Mesenchymal stem cell (in vitro differentiated cells and primary cell): ENCODE results near the gene IMPDH2. TPM values are rescaled to one million over a fixed set of nuclear protein-coding genes. Genes with fewer than 3 reads are reported as not detected.

ENCODE experiments used
- DNase-seq: peaks from one replicate; pipeline ENCODE4 v3.0.0-alpha.2; 2013
- H2AFZ ChIP-seq: one replicate; pipeline ENCODE4 v1.6.1; 2013; ENCODE audit warnings: low read depth, mild to moderate bottlenecking, control low read depth, inconsistent platforms, low read length, moderate library complexity
- H2AK5ac ChIP-seq: 2 replicates; pipeline ENCODE4 v1.6.1; 2013; ENCODE audit warnings: low read length, moderate library complexity, mild to moderate bottlenecking, inconsistent platforms; ENCODE audit not compliant: severe bottlenecking
- H2BK120ac ChIP-seq: one replicate; pipeline ENCODE4 v1.6.1; 2013; ENCODE audit warnings: low read depth, mild to moderate bottlenecking, inconsistent platforms, low read length, moderate library complexity
- H2BK12ac ChIP-seq, 2 experiments: one replicate each; pipeline ENCODE4 v1.6.1; 2013; ENCODE audit warnings: inconsistent platforms in 2 of 2, low read length in 2 of 2, mild to moderate bottlenecking in 2 of 2, moderate library complexity in 2 of 2, control low read depth in 1 of 2
- H2BK15ac ChIP-seq: one replicate; pipeline ENCODE4 v1.6.1; 2013; ENCODE audit warnings: mild to moderate bottlenecking, low read depth, inconsistent platforms; ENCODE audit not compliant: poor library complexity, severe bottlenecking
- H2BK5ac ChIP-seq: 2 replicates; pipeline ENCODE4 v1.6.1; 2013; ENCODE audit warnings: low read depth, mild to moderate bottlenecking, low read length, control low read depth, inconsistent platforms; ENCODE audit not compliant: poor library complexity, severe bottlenecking
- H3K14ac ChIP-seq, 2 experiments: one replicate each; pipeline ENCODE4 v1.6.1; 2013; ENCODE audit warnings: inconsistent platforms in 2 of 2, low read length in 2 of 2, control low read depth in 1 of 2, mild to moderate bottlenecking in 1 of 2, moderate library complexity in 1 of 2
- H3K18ac ChIP-seq, 2 experiments: one replicate each; pipeline ENCODE4 v1.6.1; 2013; ENCODE audit warnings: inconsistent platforms in 2 of 2, low read length in 2 of 2, control low read depth in 1 of 2, low read depth in 1 of 2, mild to moderate bottlenecking in 1 of 2
- H3K23ac ChIP-seq, 2 experiments: one replicate each; pipeline ENCODE4 v1.6.1; 2013; ENCODE audit warnings: inconsistent platforms in 2 of 2, low read length in 2 of 2, mild to moderate bottlenecking in 2 of 2, moderate library complexity in 2 of 2, control low read depth in 1 of 2
- H3K27ac ChIP-seq: 2 replicates; pipeline ENCODE4 v1.5.1; 2013; ENCODE audit warnings: mild to moderate bottlenecking, moderate library complexity, low read length, control low read depth, inconsistent platforms; ENCODE audit not compliant: poor library complexity, severe bottlenecking
- H3K27me3 ChIP-seq, 2 experiments: 2 replicates each; pipeline versions ENCODE4 v1.6.1 to v1.7.0; 2013; ENCODE audit warnings: low read length in 2 of 2, mild to moderate bottlenecking in 2 of 2, moderate library complexity in 2 of 2, control low read depth in 1 of 2, inconsistent platforms in 1 of 2; ENCODE audit not compliant: control insufficient read depth in 1 of 2, insufficient read depth in 1 of 2
- H3K36me3 ChIP-seq, 2 experiments: 2 replicates each; pipeline versions ENCODE4 v1.6.1 to v1.7.0; 2013; ENCODE audit warnings: low read length in 2 of 2, control low read depth in 1 of 2, inconsistent platforms in 1 of 2, low read depth in 1 of 2, mild to moderate bottlenecking in 1 of 2; ENCODE audit not compliant: insufficient read depth in 2 of 2, control insufficient read depth in 1 of 2
- H3K4ac ChIP-seq, 2 experiments: one replicate each; pipeline ENCODE4 v1.6.1; 2013; ENCODE audit warnings: inconsistent platforms in 2 of 2, low read length in 2 of 2, mild to moderate bottlenecking in 2 of 2, moderate library complexity in 2 of 2, control low read depth in 1 of 2, low read depth in 1 of 2
- H3K4me1 ChIP-seq: 2 replicates; pipeline ENCODE4 v1.6.1; 2013; ENCODE audit warnings: low read depth, low read length, control low read depth; ENCODE audit not compliant: control insufficient read depth, insufficient read depth
- H3K4me2 ChIP-seq: 2 replicates; pipeline ENCODE4 v1.6.1; 2013; ENCODE audit warnings: low read length, mild to moderate bottlenecking, inconsistent platforms; ENCODE audit not compliant: poor library complexity, severe bottlenecking
- H3K4me3 ChIP-seq, 2 experiments: 2 replicates each; pipeline versions ENCODE4 v1.5.1 to v1.7.0; 2013; ENCODE audit warnings: low read length in 2 of 2, mild to moderate bottlenecking in 2 of 2, control low read depth in 1 of 2, low read depth in 1 of 2; ENCODE audit not compliant: insufficient read depth in 1 of 2
- H3K79me1 ChIP-seq: replicated peaks from 2 replicates; pipeline ENCODE4 v1.6.1; 2013; ENCODE audit warnings: mild to moderate bottlenecking, control low read depth, low read length, inconsistent platforms; ENCODE audit not compliant: poor library complexity, severe bottlenecking
- H3K9ac ChIP-seq: 2 replicates; pipeline ENCODE4 v1.7.0; 2013; ENCODE audit warnings: mild to moderate bottlenecking, low read length, moderate library complexity
- H3K9me3 ChIP-seq: 2 replicates; pipeline ENCODE4 v1.7.0; 2013; ENCODE audit warnings: mild to moderate bottlenecking, low read length; ENCODE audit not compliant: control insufficient read depth
- H4K8ac ChIP-seq: one replicate; pipeline ENCODE4 v1.6.1; 2013; ENCODE audit warnings: inconsistent platforms, mild to moderate bottlenecking, low read length, moderate library complexity
- H4K91ac ChIP-seq: one replicate; pipeline ENCODE4 v1.6.1; 2013; ENCODE audit warnings: mild to moderate bottlenecking, low read length, inconsistent platforms
- WGBS: methylation state at CpG from one replicate; pipeline ENCODE4 v1.1.7; 2013; ENCODE audit warnings: mixed read lengths; 5-methylcytosine and 5-hydroxymethylcytosine counted together
- polyA plus RNA-seq, 2 experiments: library from polyadenylated mRNA; stranded (reverse); fragments of 200-250 nt; gene quantifications; one replicate each; pipeline ENCODE4 v1.2.3, GENCODE V29; 2013

IMPDH2 gene
- polyA plus RNA-seq (2013, experiment 1 of 2) = 136 TPM
- 134 TPM for polyA plus RNA-seq (2013, experiment 2 of 2)

- Histone ChIP-seq H3K23ac (no peak within 1 kb of the TSS), H2BK120ac (no peak within 1 kb of the TSS), H2AFZ (no peak within 1 kb of the TSS), H2AK5ac (peak within 1 kb of the TSS; percentile 5), H3K14ac (peak within 1 kb of the TSS in 1 of 2 experiments; percentile 82), H2BK15ac (no peak within 1 kb of the TSS), H3K4me2 (peak within 1 kb of the TSS; percentile 51), H3K36me3 (peaks cover 82 to 85% of the 10 kb centered on the region in 2 experiments), H3K27me3 (no peaks in the 10 kb centered on the region), H2BK5ac (no peak within 1 kb of the TSS), H3K9me3 (no peaks in the 10 kb centered on the region), H3K79me1 (peaks cover 36% of the 10 kb centered on the region), H3K4ac (peak within 1 kb of the TSS; percentile 71 to 88), H3K9ac (peak within 1 kb of the TSS; percentile 95), H4K91ac (peak within 1 kb of the TSS; percentile 92), H3K27ac (peak within 1 kb of the TSS; percentile 12), H3K4me1 (peaks cover 12% of the 10 kb centered on the region), H3K18ac (peak within 1 kb of the TSS; percentile 92 to 95), H3K4me3 (peak within 1 kb of the TSS; percentile 63 to 92), H2BK12ac (peak within 1 kb of the TSS in 1 of 2 experiments; percentile 17), H4K8ac (peak within 1 kb of the TSS; percentile 69)
- 7% methylated on average over 55 of the region's 55 CpGs for WGBS
- DNase-seq = peak; percentile 93
Measured at GRCh38 chr3:49028673-49029562, at the start of gene IMPDH2. Gene IMPDH2, minus strand, starts transcription at chr3:49029398. Its CDS starts 48 bp downstream, at chr3:49029350.

GRCh38 chr3:49076646-49077045 is 47.4 kb upstream of the IMPDH2 start:
- H3K4me2 ChIP-seq = no peak overlapping the region
- no peak overlapping the region for H3K18ac ChIP-seq
- no peaks in the 10 kb centered on the region for H3K9me3 ChIP-seq
- no peak overlapping the region for H4K8ac ChIP-seq
- peaks cover 43 to 70% of the 10 kb centered on the region in 2 experiments for H3K36me3 ChIP-seq
- H3K4me1 ChIP-seq = no peaks in the 10 kb centered on the region
- H2BK12ac ChIP-seq = no peak overlapping the region
- no peak overlapping the region for H3K4me3 ChIP-seq
- H3K27ac ChIP-seq = no peak overlapping the region
- no peak overlapping the region for H4K91ac ChIP-seq
- H3K27me3 ChIP-seq = no peaks in the 10 kb centered on the region
- WGBS = 93% methylated on average over 4 of the region's 4 CpGs
- no peak overlapping the region for H2AK5ac ChIP-seq
- H2BK5ac ChIP-seq = no peak overlapping the region
- no peak overlapping the region for H3K14ac ChIP-seq
- H3K79me1 ChIP-seq = peaks cover 34% of the 10 kb centered on the region
- no peak overlapping the region for H2BK120ac ChIP-seq
- H2BK15ac ChIP-seq = no peak overlapping the region
- no peak overlapping the region for H2AFZ ChIP-seq
- no peak overlapping the region for H3K4ac ChIP-seq
- no peak for DNase-seq
- H3K23ac ChIP-seq = no peak overlapping the region
- no peak overlapping the region for H3K9ac ChIP-seq

- H3K4me2 ChIP-seq = no peak overlapping the region
- no peak overlapping the region for H3K14ac ChIP-seq
- no peaks in the 10 kb centered on the region for H3K4me1 ChIP-seq
- no peak overlapping the region for H3K27ac ChIP-seq
- H3K27me3 ChIP-seq = no peaks in the 10 kb centered on the region
- H2BK120ac ChIP-seq = no peak overlapping the region
- H3K36me3 ChIP-seq = peaks cover 48 to 75% of the 10 kb centered on the region in 2 experiments
- H3K4me3 ChIP-seq = no peak overlapping the region
- H2AK5ac ChIP-seq = no peak overlapping the region
- no peak overlapping the region for H3K23ac ChIP-seq
- no peak for DNase-seq
- peak overlapping the region; percentile 74 for H2BK5ac ChIP-seq
- H4K91ac ChIP-seq = no peak overlapping the region
- peaks cover 35% of the 10 kb centered on the region for H3K79me1 ChIP-seq
- H3K4ac ChIP-seq = no peak overlapping the region
- H4K8ac ChIP-seq = no peak overlapping the region
- H3K9me3 ChIP-seq = no peaks in the 10 kb centered on the region
- H2AFZ ChIP-seq = no peak overlapping the region
- peak overlapping the region in 1 of 2 experiments; percentile 66 for H2BK12ac ChIP-seq
- no peak overlapping the region for H3K9ac ChIP-seq
- H2BK15ac ChIP-seq = peak overlapping the region; percentile 49
- no peak overlapping the region for H3K18ac ChIP-seq
- WGBS = 98% methylated on average over 13 of the region's 13 CpGs
Measured at GRCh38 chr3:49076116-49076515, 46.9 kb upstream of the IMPDH2 start.

- no peaks in the 10 kb centered on the region for H3K27me3 ChIP-seq
- no peak overlapping the region for H3K4me3 ChIP-seq
- H3K9me3 ChIP-seq = no peaks in the 10 kb centered on the region
- no peak overlapping the region for H2AK5ac ChIP-seq
- WGBS = 93% methylated on average over 7 of the region's 7 CpGs
- no peak overlapping the region for H2BK15ac ChIP-seq
- no peak overlapping the region for H2BK120ac ChIP-seq
- H2BK12ac ChIP-seq = no peak overlapping the region
- no peak overlapping the region for H3K23ac ChIP-seq
- no peaks in the 10 kb centered on the region for H3K4me1 ChIP-seq
- peak; percentile 13 for DNase-seq
- no peak overlapping the region for H3K18ac ChIP-seq
- no peak overlapping the region for H3K14ac ChIP-seq
- no peak overlapping the region for H3K9ac ChIP-seq
- no peak overlapping the region for H3K4ac ChIP-seq
- no peak overlapping the region for H2AFZ ChIP-seq
- no peak overlapping the region for H4K91ac ChIP-seq
- peak overlapping the region; percentile 30 for H3K27ac ChIP-seq
- H3K36me3 ChIP-seq = peaks cover 52 to 71% of the 10 kb centered on the region in 2 experiments
- H4K8ac ChIP-seq = no peak overlapping the region
- H2BK5ac ChIP-seq = no peak overlapping the region
- H3K79me1 ChIP-seq = peaks cover 27% of the 10 kb centered on the region
- no peak overlapping the region for H3K4me2 ChIP-seq
Measured at GRCh38 chr3:49058011-49058410, 28.8 kb upstream of the IMPDH2 start.
